HUES6 (cell line): Measurements from ENCODE around the gene FOXN1.

Experiments
- H3K27ac ChIP-seq: 2 replicates; pipeline ENCODE4 v1.7.0; 2013; ENCODE audit warnings: low read depth, mild to moderate bottlenecking, low read length, inconsistent platforms
- H3K27me3 ChIP-seq: 2 replicates; pipeline ENCODE4 v1.6.1; 2013; ENCODE audit warnings: low read length; ENCODE audit not compliant: control insufficient read depth, insufficient read depth
- H3K36me3 ChIP-seq: 2 replicates; pipeline ENCODE4 v1.6.1; 2013; ENCODE audit warnings: low read length; ENCODE audit not compliant: control insufficient read depth, insufficient read depth
- H3K4me1 ChIP-seq: 2 replicates; pipeline ENCODE4 v1.6.1; 2013; ENCODE audit warnings: low read length; ENCODE audit not compliant: control insufficient read depth, insufficient read depth
- H3K4me3 ChIP-seq: 2 replicates; pipeline ENCODE4 v1.5.1; 2013; ENCODE audit warnings: low read depth, low read length
- H3K9ac ChIP-seq: one replicate; pipeline ENCODE4 v1.6.1; 2013; ENCODE audit warnings: mild to moderate bottlenecking, low read length
- H3K9me3 ChIP-seq: 2 replicates; pipeline ENCODE4 v1.6.1; 2013; ENCODE audit warnings: low read depth, low read length; ENCODE audit not compliant: control insufficient read depth, insufficient read depth

The FOXN1 gene

GRCh38 chr17:28478712-28479615 is 27.2 kb upstream of the FOXN1 start:
- Histone ChIP-seq H3K9me3 (no peaks in the 10 kb centered on the region), H3K27ac (no peak overlapping the region), H3K27me3 (no peaks in the 10 kb centered on the region), H3K36me3 (no peaks in the 10 kb centered on the region), H3K4me1 (peaks cover 8% of the 10 kb centered on the region), H3K4me3 (no peak overlapping the region), H3K9ac (no peak overlapping the region)

DNA sequence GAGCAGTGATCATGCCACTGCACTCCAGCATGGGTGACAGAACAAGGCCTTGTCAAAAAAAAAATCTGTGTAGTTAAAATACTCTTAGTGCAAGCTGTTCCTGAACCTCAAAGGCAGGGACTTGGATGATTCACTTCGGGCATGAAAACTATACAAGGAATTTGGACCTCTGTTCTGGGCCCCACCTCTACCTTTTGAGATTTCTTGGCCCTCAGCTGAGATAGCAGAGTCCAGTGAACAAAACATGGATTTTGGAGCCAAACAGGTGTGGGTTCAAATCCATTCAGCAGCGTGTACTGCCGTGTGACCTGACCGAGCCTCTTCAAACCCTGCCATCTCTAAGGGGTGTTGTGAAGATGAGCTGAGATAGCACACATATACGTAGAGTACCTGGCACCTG is 25.9 kb upstream of the FOXN1 start:
- no peaks in the 10 kb centered on the region for H3K36me3 ChIP-seq
- no peaks in the 10 kb centered on the region for H3K9me3 ChIP-seq
- no peak overlapping the region for H3K4me3 ChIP-seq
- peaks cover 13% of the 10 kb centered on the region for H3K4me1 ChIP-seq
- no peak overlapping the region for H3K9ac ChIP-seq
- no peaks in the 10 kb centered on the region for H3K27me3 ChIP-seq
- no peak overlapping the region for H3K27ac ChIP-seq

GRCh38 chr17:28480799-28481571 is 25.2 kb upstream of the FOXN1 start:
- Histone ChIP-seq H3K27ac (no peak overlapping the region), H3K4me3 (no peak overlapping the region), H3K27me3 (no peaks in the 10 kb centered on the region), H3K9me3 (no peaks in the 10 kb centered on the region), H3K4me1 (peaks cover 14% of the 10 kb centered on the region), H3K9ac (no peak overlapping the region), H3K36me3 (no peaks in the 10 kb centered on the region)

- peaks cover 14% of the 10 kb centered on the region for H3K4me1 ChIP-seq
- H3K27me3 ChIP-seq = no peaks in the 10 kb centered on the region
- no peaks in the 10 kb centered on the region for H3K36me3 ChIP-seq
- H3K9me3 ChIP-seq = no peaks in the 10 kb centered on the region
- no peak overlapping the region for H3K4me3 ChIP-seq
- H3K27ac ChIP-seq = no peak overlapping the region
- no peak overlapping the region for H3K9ac ChIP-seq
Measured at GRCh38 chr17:28482551-28483199, 23.5 kb upstream of the FOXN1 start.

DNA sequence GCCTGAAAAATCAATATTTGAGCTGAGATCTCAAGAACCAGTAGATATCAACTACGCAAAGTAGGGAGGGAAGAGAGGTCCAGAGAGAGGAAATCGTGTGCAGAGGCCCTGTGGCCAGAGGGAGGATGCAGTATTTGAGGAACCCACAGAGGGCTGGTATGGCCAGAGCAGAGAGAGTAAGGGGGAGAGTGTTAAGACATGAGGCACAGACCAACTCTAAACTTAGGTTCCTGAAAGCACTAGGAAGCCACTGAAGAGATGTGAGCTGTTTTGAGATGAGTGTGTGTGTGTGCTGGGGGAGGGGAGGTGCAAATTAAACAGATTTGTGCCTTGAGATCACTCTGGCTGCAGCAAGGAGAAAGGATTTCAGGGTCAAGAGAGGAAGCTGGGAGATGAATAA is 21.9 kb upstream of the FOXN1 start:
- H3K9ac ChIP-seq = no peak overlapping the region
- no peaks in the 10 kb centered on the region for H3K36me3 ChIP-seq
- no peaks in the 10 kb centered on the region for H3K27me3 ChIP-seq
- H3K27ac ChIP-seq = no peak overlapping the region
- H3K4me3 ChIP-seq = no peak overlapping the region
- peaks cover 14% of the 10 kb centered on the region for H3K4me1 ChIP-seq
- no peaks in the 10 kb centered on the region for H3K9me3 ChIP-seq

DNA sequence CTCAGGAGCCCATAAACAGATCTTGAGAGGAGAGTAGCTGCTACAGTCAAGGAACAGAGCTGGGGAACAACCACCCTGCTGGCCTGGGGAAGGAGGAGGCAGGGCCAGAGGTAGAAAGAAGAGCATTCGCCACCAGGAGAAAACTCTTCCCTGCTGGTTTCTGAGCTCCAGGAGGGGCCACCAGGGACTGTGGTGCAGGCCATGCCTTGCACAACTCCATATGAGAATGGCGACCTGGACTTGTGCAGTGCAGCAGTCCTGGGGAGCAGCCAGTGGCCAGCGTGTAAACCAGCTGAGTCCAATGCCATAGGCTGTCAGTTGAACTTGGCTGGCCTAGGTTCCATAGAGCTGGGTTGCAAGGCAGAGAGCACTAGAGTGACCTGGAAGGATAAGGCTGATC is 21.1 kb upstream of the FOXN1 start:
- Histone ChIP-seq H3K27me3 (no peaks in the 10 kb centered on the region), H3K36me3 (no peaks in the 10 kb centered on the region), H3K9ac (no peak overlapping the region), H3K4me3 (no peak overlapping the region), H3K4me1 (peaks cover 14% of the 10 kb centered on the region), H3K9me3 (no peaks in the 10 kb centered on the region), H3K27ac (no peak overlapping the region)

DNA sequence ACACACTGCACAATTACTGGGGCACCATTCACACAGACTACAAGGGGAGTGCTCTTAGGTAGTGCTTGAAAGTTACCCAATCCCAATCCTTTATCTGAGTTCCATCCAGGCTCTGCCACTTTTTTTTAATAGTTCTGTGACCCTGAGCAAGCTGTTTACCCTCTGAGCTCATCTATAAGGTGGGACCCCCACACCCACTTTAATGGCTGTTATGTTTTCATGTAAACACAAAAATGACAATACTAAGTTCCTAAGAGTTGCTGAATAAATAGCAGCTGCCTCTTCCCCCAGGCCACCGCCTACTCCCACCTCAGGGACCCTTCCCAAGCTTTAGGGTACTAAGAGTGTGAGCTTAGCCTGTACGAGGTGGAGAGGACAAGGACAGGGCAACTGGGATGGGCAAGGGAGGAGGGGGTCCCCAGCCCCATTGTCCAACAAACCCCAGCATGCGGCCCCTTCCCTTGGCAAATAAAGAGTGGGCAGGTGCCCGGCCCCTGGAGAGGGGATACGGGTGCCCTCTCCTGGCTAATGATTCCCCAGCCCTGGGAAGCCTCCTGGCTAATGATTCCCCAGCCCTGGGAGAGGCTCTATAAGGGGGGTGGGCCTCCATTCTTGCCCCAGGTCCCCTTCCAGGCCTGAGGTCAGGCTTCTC is 18.1 kb upstream of the FOXN1 start:
- Histone ChIP-seq H3K36me3 (no peaks in the 10 kb centered on the region), H3K4me1 (0 out of 2 replicates have a peak, but pooled peaks cover 6% of the 10 kb centered on the region), H3K4me3 (no peak overlapping the region), H3K9me3 (no peaks in the 10 kb centered on the region; the same call in 1 of the 2 replicates), H3K27me3 (no peaks in the 10 kb centered on the region; the same call in 1 of the 2 replicates), H3K9ac (no peak overlapping the region), H3K27ac (no peak overlapping the region)

GRCh38 chr17:28488533-28489276 is 17.4 kb upstream of the FOXN1 start:
- H3K27me3 ChIP-seq = no peaks in the 10 kb centered on the region; the same call in 1 of the 2 replicates
- no peaks in the 10 kb centered on the region for H3K36me3 ChIP-seq
- H3K9ac ChIP-seq = no peak overlapping the region
- 0 out of 2 replicates have a peak, but pooled peaks cover 6% of the 10 kb centered on the region for H3K4me1 ChIP-seq
- H3K27ac ChIP-seq = no peak overlapping the region
- no peak overlapping the region for H3K4me3 ChIP-seq
- H3K9me3 ChIP-seq = no peaks in the 10 kb centered on the region; the same call in 1 of the 2 replicates

DNA sequence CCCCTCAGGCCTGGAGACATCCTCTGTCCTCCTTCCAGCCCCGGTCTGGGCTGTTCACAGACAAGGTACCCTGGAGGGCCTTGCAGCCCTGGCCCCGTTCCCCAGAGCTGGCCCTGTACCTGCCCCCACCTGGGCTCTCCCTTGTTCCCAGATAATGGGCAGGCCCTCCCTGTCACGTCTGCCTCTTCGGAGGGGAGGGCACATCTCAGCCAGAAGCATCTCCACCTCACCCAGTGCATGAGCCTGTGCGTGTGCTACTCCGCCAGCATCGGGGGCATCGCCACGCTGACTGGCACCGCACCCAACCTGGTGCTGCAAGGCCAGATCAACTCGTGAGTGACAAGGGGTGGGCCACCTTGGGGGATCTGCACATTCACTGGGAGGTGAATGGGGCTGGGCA is 14.9 kb upstream of the FOXN1 start:
- no peak overlapping the region for H3K4me3 ChIP-seq
- H3K9me3 ChIP-seq = no peaks in the 10 kb centered on the region; the same call in 1 of the 2 replicates
- H3K27ac ChIP-seq = no peak overlapping the region
- H3K27me3 ChIP-seq = no peaks in the 10 kb centered on the region; the same call in 1 of the 2 replicates
- H3K36me3 ChIP-seq = no peaks in the 10 kb centered on the region
- no peaks in the 10 kb centered on the region for H3K4me1 ChIP-seq
- peak overlapping the region; percentile 12 for H3K9ac ChIP-seq

GRCh38 chr17:28491860-28492259 is 14.3 kb upstream of the FOXN1 start:
- H3K27ac ChIP-seq = no peak overlapping the region
- no peaks in the 10 kb centered on the region for H3K36me3 ChIP-seq
- no peak overlapping the region for H3K4me3 ChIP-seq
- H3K27me3 ChIP-seq = no peaks in the 10 kb centered on the region; the same call in 1 of the 2 replicates
- H3K4me1 ChIP-seq = no peaks in the 10 kb centered on the region
- H3K9me3 ChIP-seq = no peaks in the 10 kb centered on the region; the same call in 1 of the 2 replicates
- H3K9ac ChIP-seq = no peak overlapping the region
